Measurements from ENCODE around the gene GABBR2.
"Not testable (repeated sequence)": the region's sequence is repeated elsewhere in the genome, so short reads cannot be mapped to it uniquely, and the experiment has no call there.

Gene GABBR2

DNA sequence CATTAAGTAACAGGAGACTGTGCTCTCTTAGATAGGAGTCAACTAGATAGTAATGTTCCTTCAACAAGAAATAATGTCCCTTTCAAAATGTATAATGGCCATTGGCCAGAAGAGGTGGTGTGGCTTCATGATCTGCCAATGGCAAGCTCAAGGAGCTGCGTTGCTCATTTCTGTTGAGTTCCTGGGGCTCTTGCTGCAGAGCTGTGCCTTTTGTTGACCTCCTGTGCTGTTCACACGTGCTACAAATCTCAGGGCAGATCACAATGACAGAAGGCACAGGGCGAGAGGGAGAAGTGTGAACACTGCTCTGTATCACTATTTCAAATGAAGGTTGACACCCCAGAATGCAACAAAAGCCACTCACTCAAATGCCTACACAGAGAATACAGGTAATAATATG, 437.3 kb downstream of the GABBR2 start:
- DNase-seq, result no peak

DNA sequence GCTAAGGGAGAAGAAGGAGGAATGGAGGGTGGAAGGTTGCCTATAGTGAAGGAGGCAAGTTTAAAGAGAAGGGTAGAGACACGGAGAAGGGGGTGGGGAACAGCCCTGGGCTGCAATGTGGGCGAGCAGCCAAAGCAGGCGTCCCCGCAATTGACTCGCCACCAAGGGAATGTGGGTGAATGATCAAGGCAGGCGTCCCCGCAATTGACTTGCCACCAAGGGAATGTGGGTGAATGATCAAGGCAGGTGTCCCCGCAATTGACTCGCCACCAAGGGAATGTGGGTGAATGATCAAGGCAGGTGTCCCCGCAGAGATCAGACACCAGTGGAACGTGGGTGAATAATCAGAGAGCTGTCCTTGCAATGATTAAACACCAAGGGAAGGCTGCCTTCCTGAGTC, 438.5 kb downstream of the GABBR2 start:
- not testable (repeated sequence) for DNase-seq

DNA sequence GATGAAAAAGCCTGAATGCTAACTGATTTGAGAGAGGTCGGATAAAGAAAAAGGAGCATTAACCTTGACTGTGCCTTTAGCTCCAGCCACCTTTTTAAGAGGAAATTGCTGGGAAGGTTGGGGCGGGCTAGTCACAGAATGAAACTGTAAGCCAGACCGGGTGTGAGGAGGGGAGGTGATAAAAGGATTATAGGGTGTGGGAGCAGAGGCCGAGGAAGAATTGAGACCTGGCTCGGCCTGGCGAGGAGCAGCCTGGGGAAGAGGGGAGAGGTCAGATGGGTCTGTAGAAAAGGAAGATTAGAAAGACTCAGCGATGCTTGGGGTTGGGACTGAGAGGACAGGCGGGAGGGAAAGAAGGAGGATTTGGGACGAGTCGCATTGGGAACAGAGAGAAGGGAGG, 439.1 kb downstream of the GABBR2 start:
- DNase-seq, result not testable (repeated sequence)

DNA sequence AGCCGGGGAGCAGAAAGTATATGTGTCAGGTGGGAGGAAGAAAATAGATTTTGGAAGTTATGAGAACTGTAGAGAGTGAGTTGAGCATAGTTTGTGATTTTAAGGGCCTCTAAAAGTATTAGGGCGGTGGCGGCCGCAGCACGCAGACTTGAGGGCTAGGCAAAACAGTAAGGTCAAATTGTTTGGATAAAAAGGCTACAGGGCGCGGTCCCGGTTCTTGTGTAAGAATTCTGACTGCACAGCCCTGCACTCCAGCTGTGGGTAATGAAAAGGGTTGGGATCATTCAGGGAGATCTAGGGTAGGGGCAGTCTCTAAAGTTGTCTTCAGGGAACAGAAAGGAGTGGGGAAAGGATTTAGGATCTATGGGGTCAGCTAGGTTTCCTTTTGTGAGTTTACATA, 441.2 kb downstream of the GABBR2 start:
- DNase-seq, result not testable (repeated sequence)

DNA sequence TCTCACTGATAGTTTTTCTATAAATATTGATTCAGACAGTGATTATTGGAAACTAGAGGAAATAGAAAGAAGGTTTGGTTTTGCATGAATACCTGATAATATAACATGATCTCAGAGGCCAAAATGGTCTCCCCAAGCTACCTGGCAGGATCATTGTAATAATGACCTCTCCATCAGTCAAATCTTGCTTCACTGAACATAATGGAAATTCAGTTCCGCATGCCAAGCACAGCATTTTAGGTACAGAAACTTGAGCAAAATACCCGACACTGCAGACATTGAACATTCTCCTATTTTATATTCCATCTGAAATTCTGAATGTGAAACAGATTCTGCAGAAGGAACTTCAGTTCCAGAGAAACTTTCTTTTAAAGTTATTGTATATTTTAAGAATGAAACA, 444.2 kb downstream of the GABBR2 start:
- no peak for DNase-seq

DNA sequence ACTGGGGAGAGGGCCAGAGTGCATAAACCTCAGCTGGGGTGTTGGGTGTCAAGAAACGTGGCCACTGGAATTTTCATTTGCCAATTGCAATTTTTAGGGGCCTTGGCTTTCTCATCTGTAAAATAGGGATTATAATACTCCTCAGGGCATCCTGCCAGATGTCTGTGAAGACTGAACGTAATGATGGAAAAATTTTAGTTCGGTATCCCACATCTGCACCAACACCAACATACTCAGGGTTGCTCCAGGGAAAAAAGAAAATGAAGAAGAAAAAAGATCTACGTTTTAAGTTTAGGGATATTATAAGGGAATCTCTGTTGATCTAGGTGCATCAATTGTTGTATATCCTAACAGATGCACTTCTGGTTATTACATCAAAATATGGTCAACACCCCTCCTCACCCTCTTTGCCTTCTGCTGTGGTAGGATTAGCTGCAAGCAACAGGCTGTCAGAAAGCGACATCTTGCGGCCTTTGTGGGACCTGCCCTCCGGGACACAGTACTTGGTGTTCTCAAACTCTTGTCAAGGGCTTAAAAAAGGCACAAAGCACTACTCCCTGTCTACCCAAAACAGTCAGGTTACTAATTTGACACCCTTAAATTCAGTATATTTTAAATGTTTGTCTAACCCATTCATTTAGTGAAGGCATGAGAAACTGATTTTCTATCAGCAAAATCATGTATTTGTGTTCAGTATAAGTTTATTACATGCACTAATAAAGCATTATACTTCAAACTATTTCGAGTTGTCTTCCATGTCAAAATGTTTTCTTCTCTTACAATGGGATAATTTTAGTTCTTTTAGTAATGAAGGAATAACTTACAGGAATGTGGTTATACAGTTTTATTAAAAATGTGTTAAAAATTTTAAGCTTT, 445.0 kb downstream of the GABBR2 start:
- peak; percentile 64 for DNase-seq

DNA sequence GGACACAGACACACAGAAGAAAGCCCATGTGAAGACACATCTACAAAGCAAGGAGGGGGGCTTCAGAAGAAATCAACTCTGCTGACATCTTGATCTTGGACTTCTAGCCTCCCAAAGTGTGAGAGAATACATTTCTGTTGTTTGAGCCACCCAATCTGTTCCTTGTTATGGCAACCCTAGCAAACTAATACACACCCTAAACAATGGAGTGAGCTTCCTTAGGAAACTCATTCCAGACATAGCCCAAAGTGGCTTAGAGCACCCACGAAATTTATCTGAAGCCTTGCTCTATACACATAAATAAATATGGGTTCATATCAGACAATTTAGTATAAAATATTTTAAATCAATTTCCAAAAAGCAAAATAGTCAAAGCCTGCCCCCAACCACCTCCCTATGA, 445.7 kb downstream of the GABBR2 start:
- no peak for DNase-seq

DNA sequence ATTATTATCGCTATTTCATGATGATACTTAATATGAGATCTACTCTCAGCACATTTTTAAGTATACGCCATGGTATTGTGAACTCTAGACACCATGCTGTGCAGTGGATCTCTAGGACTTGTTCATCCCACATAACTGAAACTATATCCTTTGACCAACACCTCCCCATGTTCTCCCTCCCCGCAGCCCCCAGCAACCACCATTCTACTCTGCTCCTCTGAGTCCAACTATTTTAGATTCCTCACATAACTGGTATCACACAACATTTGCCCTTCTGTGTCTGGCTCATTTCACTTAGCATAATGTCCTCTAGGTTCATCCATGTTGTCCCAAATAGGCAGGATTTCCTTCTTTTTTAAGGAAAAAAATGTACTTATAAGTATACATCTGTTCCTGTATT, 446.7 kb downstream of the GABBR2 start:
- DNase-seq, result no peak

DNA sequence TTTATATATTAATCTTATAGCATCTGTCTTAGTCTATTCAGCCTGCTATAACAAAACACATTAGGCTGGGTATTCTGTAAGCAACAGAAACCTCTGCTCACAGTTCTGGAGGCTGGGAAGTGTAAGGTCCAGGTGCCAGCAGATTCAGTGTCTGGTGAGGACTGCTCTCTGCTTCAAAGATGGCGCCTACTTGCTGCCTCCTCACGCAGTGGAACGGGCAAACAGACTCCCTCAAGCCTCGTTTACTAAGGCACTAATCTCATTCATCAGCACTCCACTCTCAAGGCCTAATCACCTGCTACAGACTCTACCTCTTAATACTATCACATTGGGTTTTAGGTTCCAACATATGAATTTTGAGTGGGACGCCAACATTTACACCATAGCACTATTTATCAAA, 448.1 kb downstream of the GABBR2 start:
- no peak for DNase-seq

DNA sequence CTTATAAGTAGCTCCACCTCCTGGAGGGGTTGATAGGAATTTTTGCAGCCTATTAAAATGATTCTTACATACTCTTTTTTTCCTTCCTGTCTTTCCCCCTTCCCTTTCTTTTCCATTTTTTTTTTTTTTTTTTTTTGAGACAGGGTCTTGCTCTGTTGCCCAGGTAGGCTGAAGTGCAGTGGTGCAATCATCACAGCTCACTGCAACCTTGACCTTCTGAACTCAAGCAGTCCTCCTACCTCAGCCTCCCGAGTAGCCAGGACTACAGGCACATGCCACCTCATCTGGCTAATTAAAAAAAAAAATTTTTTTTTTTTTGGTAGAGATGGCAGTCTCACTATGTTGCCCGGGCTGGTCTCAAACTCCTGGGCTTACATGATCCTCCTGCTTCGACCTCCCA, 448.9 kb downstream of the GABBR2 start:
- DNase-seq, result no peak

DNA sequence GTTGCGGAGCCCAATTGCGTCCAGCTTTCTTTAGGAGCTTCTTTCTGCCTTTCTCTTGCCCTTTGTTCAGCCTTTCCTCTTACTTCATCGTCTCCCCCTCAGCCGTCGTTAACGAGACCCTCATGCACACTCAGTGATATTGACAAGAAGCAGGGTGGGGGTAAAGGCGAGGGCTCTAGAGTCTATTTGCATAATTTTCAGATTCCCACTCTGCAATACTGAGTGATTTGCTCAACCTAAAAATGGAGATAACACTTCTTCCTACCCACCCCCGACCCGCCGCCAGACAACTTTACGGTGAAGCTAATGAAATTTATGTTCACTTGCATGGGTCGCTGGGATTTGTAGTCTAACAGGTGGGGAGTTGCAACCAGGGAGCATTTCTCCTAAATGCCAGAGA, 452.0 kb downstream of the GABBR2 start:
- no peak for DNase-seq

DNA sequence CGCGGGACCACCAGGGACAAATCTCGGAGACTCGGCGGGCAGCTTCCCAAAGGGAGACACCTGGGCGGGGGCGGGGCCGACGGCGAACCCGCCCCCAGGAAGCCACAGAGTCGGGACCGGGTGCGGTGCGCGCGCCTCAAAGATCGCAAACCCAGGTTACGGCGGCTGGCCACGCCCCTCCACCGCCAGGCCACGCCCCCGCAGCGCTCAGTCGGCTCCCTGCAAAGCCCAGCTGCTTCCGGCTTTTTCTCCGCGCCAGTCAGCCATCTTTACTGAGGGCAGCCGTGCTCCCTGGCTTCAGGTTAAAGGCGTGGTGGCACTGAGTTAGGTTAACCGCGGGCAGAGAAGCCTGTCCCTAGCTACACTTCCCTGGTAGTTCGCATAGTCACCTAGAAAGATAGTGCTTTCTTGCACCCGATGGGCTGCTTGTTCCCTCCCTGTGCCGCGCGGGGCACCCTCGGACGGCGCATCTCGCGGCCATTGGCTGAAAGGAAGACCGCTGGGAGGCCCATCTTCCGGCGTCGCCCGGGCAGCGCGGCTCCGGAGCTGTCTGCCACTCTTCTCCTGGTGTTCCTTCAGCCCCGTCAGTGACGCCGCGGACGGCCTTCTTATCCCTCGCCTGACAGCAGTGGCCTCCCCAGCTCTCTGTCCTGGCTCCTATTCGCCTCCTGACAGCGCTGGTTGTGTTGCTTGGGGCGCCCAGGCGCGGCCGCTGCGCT, 453.0 kb downstream of the GABBR2 start, which contains the start of gene TBC1D2:
TBC1D2 (minus strand) TSS at position 72 of the 719 bp plus-strand sequence. CDS start 108 bp downstream, outside the sequence.
- peak; percentile 92 for DNase-seq

DNA sequence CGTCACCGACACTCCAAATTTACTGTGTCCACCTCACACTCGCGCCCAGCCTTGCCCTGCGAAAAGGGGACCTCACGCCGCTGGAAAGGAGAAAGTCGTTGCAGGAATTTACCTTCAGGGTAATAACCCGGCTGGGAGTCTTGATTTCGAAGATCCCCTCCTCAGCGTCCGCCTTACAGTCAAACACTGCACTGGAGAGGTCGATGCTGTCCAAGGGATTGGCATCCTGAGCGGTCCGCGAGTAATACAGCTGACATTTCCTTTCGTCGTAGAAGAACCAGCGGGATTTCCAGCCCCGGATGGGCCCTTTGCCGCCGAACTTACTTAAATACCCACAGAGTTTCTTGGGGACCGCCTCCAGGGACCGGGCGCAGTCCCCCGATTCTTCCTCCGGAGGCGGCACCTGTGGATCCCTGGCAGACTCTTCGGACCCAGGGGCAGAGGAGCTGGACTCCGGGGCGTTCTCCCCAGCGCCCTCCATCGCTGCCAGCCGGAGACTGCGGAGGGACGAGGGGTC, 453.6 kb downstream of the GABBR2 start:
- no peak for DNase-seq

DNA sequence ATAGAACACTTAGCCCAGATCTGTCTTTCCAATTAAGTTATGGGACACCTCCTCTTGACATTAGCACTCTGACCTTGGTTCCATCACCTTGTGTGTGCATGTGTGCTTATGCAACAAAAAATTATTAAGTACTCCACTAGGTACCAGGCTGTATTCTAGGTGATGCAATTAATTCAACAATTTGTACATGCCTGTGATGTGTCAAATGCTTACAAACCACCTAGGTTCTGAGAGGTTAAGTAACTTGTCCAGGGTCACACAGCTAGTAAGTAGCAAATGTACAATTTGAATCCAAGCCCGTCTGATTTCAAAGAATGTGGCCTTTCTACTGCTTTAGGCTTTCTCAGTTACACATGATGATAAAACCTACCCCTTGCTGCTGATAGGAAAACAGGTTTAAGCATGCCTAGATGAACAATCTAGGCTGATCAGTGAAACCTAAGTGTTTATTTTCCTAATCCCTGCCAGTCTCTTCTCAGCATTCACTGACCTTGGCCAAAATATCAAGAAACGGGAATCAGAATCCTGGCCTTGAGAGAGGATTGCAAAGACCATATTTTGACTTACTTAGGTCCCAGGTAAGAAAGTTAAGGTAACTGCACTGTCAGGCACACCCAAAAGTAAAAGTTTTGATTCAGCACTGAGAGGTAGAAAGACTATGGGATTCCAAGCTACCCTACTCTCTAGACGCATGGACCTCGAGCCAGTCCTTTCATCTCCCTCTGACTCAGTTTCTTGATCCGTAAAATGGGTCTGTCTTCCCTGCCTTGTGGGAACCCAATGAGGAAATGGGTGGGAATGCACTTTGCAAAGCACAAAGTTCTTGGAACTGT, 454.3 kb downstream of the GABBR2 start:
- no peak for DNase-seq

DNA sequence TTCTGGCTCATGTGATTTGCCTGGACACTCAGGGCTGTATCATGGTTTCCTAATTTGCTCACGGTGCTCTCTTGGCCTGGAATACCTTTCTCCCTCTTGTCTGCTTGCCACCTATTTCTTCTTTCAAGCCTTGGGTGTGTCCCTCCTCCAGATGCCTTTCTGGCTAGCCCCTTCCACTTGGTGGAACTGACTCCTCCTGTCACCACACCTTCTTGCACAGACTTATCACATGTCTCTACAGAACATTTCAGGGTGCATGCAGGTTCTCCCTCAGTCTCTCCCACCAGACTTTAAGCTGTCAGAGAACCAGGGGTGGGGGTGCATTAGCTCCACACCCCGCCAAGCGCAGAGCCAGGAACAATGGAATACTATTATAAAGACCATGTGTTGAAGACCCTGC, 455.2 kb downstream of the GABBR2 start:
- DNase-seq, result no peak

DNA sequence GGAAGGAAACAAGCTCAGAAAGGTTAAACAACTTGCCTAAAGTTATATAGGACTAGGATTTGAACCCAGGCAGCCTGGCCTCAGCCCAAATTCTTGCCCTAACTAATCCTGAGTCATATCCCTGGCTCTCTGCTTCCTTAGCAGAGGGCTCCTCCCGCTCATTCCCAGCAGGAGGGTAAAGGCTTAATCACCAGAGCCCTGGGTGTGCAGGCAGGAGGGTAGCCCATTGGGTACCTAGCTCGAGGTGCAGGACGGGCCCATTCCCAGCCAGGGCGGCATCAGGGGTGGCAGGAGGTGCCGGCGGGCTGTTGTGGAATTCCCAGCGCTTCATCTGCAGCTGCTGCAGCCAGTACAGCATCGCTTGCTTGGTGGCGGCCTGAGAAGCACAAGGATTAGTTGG, 457.2 kb downstream of the GABBR2 start:
- DNase-seq, result no peak

DNA sequence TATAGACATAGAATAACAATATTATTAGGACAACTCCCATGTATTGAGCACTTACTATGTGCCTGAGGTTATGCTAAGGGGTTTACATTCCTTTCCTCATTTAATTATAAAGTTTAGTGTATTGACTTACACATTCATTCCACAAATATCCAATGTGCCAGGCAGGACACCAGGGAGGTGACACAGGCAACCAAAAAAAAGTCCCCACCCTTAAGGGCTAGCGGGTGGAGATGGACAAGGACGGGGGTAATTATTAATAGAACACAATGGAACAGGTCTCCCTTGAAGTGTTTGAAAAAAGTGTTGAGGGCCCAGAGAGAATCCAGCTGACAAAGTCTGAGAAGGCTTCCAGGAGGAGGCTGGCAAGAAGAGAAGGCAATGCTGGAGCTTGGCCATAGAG, 459.0 kb downstream of the GABBR2 start:
- no peak for DNase-seq

DNA sequence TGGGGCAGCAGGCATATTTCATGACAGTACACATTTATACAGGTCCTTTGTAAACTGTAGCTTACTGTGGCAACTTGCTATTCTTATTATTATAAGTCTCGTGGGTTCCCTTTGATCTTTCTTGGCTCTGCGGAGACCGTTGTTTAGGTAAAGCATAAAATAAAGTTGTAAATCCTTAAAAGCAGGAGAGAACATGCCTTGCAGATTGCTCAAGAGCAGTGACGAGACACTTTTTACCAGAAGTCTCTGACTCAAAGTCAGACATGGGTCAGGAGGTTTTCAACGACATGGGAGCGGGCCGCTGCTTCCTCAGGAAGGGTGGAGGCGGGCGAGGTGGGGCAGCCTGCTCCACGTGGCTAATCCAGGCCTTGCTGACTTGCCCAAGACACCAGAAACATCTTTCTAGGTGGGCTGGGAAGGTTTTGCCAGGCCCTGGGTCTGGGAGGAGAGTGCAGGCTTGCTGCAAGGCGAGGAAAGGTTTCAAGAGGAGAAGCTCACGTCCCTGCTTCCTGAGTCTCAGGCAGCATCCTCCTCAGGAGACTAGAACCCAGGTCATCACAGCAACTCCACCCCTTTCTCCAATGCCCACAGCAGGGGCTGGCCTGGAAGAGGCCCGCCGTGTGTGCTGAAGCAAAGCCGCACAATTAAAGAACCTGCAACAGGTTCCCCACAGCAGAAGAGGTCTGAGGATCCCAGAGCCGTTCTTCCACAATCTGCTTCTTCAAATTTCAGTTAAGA, 459.8 kb downstream of the GABBR2 start:
- DNase-seq, result no peak

DNA sequence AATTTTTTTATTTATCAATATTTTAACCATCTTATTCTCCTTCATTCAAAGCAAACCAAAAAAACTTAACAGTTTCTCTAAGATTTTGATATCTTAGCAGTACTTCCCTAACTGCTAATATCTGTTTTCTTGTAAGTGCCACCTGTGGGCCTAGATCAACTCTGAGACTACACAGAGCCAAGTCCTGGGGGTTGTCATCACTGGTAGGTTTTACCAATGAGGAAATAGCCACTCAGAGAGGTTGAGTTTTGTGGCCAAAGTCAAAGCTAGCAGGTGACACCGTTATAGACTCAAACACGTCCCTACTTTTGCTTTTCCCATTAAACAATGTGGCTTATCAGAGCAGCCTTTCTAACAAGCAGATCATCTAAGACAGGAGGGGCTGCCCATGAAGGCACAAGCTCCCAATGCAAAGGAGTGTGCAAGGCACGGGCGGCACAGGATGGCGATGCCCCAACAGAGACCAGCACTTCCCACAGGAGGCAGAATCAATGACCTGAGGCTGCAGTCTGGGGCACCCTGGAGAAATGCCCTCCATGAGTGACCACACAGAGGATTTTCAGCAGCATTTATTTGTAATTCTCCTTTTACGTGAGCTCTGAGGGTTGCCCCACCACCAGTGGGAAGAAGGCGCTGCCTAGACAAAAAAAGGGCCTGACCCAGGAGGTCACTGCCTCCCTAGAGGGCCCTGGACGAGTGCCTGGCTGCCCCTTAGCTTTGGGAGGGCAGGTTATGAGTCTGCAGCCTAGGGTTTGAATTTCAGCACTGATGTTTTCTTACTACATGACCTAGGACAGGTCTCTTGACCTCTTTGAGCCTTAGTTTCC, 460.7 kb downstream of the GABBR2 start:
- DNase-seq, result no peak

DNA sequence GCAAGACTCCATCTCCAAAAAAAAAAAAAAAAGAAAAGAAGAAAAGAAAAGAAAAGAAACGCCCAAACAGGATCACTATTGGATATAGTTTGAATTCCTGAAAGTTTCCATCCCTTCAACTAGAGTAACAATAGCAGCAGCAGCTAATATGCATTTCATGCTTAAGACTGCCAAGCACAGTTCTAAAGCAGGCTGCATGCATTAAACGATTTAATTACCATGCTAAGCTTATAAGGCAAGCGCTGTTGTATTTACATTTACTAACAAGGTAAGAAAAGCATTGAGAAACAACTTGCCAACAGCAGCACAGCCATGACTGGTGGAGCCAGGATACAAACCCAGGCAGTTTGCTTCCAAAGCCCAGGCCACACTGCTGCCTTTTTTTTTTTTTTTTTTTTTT, 466.3 kb downstream of the GABBR2 start:
- DNase-seq, result no peak
